Activated CD4-positive, alpha-beta T cell treated with anti-CD3 and anti-CD28 coated beads for 24 hours (primary cell): ENCODE data around the gene ADCYAP1R1.

Experiments
- DNase-seq, 2 donors: peaks; one replicate each; pipeline ENCODE4 v3.0.0-alpha.2; 2020; ENCODE audit warnings: low read depth in 2 of 2

ADCYAP1R1 gene

DNA sequence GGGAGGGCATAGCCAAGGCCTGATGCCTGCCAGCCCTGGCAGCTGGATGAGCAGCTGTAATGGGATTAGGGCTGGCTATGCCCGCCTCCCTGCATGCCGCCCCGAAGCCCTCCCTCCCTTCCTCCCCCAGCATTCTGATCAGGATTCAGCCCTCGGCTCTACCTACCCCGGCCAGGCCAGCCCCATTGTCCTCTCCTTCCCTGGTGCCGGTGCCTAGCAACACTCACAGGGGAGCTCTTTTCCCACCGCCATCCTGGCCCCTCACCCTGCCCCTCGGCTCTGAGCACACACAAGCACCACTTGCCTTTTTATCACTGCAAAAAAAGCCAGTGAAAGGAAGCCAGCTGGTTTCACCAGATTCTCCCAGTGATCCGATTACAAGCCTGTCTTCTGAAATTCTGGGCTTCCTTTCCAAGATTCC lies 9.0 kb upstream of the ADCYAP1R1 start:
- DNase-seq = no peak

DNA sequence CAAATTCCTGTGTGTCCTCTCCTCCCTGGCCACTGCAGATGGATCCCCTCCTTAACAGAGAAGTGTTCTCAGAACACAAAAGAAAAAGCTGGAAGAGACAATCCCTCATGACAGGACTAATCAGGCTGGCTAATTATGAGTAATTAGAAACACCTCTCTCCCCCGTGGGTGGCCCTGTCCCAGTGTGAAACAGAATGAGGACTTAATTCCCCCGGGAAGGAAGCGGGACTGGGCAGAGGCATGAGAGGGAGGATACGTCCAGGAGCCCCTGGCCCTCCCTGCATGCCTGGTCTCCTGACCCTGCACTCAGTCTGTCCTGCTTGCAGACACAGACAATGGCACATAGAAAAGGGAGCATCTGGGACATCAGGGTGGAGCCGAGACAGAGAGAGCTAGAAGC lies 7.6 kb upstream of the ADCYAP1R1 start:
- no peak for DNase-seq

DNA sequence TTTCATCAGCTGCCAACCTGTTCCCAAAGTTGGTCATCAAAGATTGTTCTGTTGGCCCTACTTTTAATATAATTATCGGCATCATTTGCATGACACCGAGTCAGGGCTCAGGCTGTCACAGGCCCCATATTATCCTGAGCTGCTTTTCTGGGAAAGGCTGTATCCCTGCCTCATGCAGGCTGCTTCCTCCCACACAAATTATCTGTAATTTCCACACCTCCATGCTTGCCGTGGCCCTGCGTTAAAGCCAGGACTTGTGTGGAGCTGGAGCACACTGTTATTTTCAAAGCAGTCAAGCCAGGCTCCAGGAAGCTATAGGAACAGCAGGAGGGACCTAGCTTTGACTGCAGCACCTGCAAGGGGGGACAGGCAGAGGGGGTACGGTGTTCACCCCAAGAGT lies 5.4 kb upstream of the ADCYAP1R1 start:
- DNase-seq = no peak

DNA sequence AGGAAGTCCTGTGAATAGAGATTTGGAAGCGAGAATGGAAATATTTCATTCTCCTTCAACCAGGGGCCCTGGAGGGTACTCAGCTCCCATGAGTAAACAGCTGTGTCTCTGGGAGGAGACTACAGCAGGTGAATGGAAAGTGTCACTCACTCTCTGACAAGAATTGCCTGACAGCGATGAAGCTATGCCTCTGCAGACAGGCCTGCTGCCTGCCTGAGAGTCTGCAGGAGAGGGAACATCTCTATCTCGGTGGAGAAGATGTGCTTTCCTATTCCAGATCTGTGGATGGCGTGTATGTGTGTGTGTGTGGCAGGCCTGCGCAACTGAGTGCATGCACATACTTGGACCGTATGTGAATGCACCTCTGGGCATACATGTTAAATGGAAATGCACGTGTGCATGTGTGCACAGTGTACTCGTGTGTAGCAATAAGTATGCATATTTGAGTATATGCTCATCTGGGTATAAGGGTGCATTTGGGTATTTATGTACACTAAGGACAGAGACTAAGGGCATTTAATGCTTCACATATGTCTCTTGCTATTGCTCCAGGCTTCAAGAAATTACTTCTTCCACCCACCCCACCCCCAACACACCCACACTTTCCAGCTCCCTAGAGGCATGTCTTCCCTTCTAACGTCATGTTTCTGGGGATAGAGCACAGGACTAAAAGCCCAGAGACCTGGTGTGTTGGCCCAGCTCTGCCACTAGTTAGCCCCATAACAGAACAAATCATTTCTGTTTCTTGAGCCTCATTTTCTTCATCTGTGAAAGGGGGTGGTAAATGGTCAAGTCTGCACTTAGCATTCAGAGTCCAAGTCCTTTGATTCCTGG lies 4.6 kb upstream of the ADCYAP1R1 start:
- DNase-seq = no peak

DNA sequence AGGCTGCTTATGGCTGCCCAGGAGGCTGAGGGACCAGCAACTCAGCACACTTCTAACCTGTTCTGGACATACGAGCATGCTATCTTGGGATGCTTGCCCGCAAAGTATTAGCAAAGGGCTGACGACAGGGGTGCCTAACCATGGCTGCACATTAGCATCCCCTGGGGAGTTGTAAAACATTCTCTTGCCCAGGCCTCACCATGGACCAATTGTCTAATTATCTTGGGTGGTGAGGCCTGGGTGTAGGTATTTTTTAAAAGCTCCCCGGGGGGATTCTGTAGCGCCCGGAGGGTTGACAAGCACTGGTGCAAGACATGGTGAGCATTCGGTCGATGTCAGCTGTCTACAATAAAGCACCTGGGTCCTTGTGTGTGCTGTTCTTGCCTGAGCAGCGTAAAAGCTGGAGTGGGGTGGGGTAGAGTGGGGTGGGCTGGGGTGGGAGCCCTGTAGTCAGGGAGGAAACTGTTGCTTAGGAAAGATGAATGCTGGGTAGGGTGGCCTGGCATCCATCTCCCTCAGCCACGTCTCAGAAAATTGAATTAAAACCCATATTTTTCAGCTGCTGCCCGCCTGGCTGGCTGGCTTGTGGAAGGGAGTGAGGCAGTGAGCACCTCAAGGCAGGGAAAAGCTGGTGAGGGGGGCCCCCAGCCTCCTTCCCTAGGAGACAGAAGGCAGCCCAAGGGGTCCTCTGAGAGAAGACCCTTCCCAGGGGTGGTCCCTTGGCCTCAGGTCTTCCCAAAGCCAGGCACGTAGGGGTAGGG lies 2.9 kb upstream of the ADCYAP1R1 start:
- DNase-seq = no peak

DNA sequence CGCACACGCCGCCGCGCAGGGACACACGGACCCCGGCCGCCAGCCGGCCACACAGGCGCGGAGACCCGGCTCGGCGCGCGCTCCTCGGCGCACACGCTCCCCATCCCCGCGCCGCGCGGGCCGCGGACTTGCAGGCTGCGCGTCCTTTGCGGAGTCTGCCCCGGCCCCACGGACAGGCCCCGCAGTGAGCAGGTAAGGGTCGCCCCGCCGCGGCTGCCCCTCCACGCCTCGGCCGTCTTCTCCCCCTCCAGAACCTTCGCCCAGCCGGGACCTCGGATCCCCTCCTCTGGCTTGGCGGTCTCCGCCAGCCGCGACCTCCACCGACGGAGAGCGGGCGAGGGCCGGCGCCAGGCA lies 356 bp downstream of the ADCYAP1R1 start:
- no peak for DNase-seq

DNA sequence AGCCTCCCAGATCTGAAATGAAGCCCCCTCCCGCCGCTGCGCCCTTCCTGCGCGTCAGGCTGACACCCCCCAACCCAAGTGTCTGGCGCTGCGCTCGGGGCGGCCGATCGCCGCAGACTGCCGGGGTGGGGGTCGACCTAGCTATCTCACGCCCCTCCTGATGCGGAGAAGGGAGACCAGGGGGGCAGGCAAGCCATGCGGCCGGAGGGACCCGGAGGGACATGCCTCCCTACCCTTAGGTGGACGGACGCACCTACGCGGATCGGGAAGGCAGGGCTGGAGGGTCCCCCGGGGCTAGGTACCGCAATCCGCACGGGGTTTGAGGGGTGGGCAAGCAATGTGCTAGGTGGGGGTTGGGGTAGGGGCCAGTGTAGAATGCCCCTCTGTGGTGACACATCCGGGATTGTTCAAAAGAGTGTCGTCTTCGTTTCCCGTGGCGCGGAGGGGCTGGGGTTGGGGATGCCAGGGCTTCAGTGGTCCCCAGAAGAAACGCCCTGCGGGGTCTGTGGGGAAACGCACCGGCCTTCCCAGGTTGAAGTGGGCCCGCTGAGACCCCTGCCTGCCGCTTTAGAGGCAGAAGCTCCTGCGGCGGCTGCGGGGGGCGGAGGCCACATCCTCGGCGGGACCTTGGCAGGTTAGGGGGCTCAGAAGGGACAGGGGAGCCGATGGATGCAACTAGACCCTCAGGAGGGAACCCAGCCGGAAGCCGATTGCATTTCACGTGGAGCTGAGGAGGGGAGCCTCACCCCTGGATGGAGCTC lies 913 bp downstream of the ADCYAP1R1 start:
- DNase-seq = no peak

DNA sequence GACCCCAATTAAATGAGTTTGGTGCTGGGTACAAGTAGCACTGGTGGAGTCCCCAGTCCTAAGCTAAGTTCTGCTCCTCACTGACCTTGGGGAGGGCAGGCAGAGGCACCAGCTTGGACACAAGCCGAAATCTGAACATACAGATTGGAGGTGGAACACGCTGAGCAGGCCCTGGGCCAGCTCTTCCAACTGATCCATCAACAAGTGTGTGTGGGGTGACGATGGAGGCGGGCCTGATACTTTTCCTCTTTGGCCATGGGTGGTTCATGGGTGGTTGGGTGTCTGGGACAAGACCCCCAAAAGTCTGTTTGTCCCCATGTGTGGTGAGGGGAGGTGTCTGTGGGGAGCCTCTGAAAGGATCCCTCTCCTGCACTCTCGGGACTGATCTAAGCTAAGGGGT lies 1.9 kb downstream of the ADCYAP1R1 start:
- DNase-seq = no peak

DNA sequence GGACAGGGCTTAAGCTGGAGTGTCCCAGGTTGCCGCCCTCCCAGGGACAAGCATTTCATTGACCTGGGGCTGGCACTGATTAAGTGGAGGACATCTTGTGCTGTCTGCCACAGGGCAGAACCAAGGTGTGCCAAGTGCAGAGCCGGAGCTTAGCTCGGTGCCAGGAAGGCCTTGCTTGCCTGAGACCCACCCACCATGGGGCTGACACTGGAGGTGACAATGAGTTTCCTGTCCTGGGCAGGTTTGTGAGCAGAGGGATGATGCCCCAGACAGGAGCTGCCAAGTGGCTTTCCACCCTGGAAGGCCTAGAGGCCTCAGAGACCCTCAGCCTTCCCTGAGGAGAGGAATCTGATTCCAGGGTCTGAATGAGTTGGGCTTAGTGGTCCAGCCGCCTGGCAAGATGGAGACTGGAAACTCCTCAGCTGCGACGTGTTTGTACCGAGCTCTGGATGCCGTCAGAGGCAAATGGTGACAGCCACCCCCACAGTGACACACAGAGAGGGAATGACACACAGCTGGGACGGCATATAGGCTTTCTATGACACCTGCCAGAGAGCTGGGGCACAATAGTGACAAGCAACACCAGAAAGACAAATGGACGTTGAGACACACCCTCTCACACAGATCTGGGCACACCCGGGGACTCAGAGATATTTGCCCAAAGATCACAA lies 2.6 kb downstream of the ADCYAP1R1 start:
- no peak for DNase-seq

DNA sequence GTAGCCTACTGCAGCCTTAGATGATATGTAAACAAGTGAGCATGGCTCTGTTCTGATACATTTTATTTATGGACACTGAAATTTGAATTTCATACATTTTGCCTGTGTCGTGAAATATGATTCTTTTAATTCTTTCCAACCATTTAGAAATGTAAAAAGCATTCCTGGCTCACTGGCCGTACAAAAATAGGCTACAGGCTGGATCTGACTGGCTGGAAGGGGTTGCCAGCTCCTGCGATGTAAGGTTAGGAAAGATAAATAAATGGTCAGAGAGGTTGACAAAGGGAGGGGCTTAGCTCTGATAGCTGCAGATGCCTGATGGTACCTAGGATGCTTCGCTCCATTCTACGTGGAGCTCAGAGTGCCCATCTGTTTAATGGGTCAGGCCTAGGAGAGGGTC lies 3.4 kb downstream of the ADCYAP1R1 start:
- DNase-seq = no peak

DNA sequence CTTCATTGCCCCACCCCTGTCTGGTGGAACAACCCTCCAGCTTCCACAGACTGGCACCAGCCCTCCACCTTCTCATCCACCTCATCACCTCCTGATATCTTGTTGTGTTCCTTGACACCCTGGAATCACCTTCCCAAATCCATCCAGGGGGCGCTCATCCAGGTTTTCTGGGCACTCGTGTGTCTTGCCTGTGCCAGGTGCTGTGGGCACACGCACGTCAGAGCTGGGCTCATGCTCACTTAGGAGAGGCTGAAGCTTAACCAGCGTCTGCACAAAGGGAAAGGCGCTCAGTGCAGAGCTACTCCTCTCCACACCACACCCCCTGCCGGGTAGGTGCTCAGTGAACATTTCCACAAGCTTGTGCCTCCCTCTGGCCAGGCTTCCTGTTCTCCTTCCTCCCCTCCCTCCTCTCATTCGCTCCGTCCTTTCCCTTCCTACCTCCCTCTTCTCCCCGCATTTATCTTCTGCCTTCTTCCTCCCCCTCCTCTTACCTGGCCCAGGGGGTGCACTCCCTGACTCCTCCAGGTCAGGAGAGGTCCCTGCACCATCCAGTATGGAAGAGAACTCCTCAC lies 4.8 kb downstream of the ADCYAP1R1 start:
- DNase-seq = no peak

DNA sequence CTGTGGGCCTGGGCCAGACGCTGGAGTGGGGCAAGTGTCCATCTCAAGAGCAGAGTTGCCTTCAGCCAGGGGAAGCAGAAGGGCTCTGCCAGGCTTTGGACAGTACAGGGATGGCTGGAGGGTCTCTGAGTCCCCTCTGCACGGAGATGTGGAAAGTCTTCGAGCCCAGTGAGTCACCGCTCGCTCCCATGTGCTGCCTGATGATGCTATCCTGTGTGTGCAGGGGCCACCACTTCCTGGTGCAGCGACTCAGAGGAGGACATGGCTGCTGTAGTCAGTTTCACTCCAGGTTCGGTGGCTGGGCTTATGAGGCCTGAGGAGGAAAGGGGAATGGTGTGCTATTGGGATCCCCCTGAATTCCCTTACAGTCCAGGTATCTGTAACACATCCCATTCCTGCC lies 6.0 kb downstream of the ADCYAP1R1 start:
- no peak for DNase-seq

DNA sequence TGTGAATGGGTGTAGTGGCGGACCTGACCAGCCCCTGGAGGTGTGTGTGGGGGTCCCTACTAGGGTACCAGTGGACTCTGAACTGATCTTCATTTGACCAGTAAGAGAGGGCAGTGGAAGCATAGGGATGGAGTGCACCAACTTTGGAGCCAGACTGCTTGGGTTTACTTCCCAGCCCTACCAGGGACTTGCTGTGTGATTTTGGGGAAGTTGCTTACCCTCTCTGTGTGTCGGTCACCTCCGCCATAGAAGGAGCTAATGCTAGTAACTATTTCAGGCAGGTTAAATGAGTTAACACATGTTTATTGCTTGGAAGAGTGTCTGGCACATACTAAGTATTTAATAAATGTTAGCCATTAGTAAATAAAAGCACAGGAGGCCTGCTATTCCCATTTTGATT lies 6.6 kb downstream of the ADCYAP1R1 start:
- no peak for DNase-seq

DNA sequence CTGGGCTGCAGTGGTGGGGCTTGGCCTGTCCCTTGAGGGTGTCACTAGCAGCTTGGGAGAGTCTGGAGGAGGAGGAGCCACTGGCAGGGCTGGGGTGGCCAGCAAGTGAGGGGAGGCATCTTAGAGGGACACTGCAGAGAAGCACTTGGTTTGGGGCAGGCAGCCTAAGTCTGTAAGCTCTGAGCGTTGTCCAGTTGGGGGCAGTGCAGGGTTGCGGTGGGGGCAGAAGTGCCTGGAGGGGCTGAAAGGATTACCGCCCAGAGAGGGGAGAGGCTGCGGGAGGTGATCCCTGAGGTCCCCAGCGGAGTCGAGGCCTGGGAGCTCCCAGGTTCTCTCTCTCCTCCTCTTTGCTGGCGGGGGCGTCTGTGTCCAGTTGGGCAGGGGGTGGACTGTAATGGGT lies 7.4 kb downstream of the ADCYAP1R1 start:
- DNase-seq = no peak

DNA sequence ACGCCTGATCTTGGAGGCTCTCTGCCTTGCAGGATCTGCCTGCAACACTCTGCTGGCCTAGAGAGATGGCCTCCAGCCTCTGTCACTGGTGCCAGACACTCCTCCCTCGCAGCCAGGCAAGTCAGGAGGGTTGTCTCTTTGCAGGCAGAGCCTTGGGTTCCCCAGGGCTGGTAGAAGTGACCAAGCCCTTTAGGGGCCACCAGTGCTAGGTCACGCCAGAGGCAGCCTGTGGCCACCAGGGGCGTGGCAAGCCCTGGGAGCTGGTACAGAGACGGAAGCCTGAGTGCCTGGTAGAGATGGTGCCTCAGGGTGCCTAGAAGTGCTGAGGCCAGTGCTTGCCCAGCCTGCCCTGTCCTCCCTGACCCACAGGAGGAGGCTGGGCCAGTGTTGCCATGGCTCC lies 9.1 kb downstream of the ADCYAP1R1 start:
- no peak for DNase-seq

DNA sequence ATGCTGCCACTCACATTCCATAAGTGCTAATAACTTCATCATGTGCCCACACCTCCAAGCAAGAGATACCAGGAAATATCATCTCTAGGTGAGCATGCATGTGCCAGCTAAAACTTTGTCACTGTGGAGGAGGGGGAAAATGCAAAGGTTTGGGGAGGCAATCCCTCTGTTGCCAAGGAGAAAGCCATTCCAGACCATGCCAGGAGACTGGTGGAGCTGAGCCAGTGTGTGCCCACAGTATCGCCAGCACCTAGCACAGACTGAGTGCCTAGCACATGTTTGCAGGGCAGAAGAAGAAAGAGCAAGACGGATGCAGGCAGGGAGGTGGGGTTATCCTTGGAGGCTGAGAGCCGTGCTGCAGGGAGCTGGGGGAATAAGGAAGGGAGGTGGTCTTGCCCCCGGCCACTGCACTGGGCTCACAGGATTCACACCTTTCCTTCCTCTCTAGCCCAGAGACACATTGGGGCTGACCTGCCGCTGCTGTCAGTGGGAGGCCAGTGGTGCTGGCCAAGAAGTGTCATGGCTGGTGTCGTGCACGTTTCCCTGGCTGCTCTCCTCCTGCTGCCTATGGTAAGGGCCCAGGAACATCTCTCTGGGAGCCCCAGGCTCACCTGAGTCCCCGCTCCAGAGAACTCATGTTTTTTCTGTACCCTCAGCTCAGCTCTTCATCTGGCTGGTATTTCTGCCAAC lies 10.8 kb downstream of the ADCYAP1R1 start:
- DNase-seq = no peak

DNA sequence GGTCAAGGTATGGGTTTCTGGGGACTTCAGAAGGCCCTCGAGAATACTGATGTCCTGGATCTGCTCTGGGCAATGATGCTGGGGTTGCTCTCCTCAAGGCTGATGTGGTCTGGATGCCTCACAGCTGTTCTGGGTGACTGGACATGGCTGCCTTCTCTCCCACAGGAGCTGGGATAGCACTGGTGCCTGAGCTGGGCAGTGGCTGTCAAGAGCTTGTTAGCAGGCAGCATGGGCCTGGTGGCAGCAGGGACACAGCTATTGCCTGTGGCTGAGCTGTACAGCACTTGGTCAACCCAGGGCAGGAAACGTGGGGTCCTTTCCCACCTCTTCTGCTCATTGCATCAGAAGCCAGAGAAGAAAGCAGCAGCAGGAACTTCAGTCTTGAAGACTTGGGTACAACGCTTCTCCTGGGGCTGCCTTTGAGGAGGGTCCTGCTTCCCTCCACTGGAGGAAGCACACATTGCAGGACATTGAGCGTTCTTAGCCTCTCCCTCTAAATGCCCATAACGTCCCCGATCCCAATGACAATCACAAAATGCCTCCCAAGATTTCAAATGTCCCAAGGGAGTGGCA lies 13.0 kb downstream of the ADCYAP1R1 start:
- no peak for DNase-seq

DNA sequence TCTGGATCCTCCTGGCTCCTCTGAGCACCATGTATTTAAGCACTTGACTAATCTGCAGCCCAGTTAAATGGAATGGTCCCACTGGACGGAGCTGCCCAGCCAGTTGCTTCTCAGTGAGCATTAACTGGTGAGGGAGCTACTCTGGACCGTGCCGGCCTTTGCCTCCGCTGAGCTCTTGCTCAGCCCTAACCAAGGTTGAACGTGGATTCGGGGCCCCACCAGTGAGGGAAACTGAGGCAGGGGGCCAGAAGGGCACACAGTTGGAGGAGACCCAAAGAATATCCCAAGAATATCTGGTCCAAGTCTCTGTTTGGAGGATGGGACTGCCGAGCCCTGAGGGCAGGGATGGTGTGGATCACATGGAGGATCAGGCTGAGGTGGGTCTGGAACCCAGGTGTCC lies 13.7 kb downstream of the ADCYAP1R1 start:
- DNase-seq = no peak

DNA sequence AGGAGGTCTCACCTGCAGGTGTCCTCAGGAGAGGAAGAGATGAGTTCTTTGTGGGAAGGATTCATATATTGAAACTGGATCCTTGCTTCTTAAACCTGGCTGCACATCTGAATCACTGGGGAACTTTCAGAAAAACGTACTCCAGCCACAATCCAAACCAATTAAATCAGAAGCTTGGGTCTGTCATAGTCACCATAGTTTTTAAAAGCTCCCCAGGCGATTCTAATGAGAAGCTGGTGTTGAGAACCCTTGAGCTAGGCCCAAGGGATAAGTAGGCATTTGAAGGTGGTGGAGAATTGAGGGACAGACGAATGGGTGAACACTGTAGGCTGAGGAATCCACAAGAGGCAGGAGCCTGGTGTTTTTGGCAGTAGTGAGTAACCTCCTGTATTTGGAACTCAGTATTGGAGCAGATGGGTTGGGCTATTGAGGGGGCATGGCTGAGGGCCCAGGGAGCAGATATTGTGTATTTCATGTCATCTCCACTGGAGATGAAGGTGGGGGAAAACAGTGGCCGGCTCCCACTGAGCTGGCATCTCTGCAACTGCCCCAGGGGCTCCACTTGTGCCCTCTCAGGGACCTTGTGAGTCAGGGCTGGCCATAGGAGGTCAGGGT lies 14.5 kb downstream of the ADCYAP1R1 start:
- no peak for DNase-seq

DNA sequence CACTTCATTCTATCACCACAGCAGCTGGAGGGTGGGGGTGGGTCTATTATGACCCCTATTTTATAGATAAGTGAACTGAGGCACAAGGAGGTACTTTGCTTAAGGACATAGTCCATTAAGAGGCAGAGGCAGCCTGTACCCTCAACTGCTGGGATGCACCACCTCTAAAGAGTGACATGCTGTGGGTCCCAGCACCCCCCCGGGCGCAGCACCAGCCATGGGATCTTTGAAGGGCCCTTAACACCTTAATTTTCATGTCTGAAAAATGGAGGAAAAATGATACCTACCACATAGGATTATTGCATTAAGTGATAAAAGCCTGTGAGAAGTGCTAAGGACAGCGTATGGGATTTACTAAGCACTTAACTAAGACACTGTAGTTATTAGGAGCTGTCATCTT lies 15.4 kb downstream of the ADCYAP1R1 start:
- no peak for DNase-seq
